OCI-LY1 (cell line): Measurements from ENCODE around the gene ACADL.

Source experiments
- CTCF ChIP-seq: fragments of 200-600 bp; sonication (generic), shearing (Covaris generic); IDR thresholded peaks from 2 replicates; pipeline ENCODE4 v1.5.1; 2017; ENCODE audit warnings: mild to moderate bottlenecking, antibody characterized with exemption, low read length, moderate library complexity, mixed read lengths
- EZH2 ChIP-seq: fragments of 200-600 bp; sonication (generic), shearing (Covaris generic); IDR thresholded peaks from 2 replicates; pipeline ENCODE4 v1.8.0; 2017; ENCODE audit warnings: borderline replicate concordance, mixed run types, mild to moderate bottlenecking, antibody characterized with exemption, low read length, moderate library complexity, mixed read lengths

GRCh38 chr2:210147614-210148013 is 77.6 kb downstream of the ACADL start:
- TF ChIP-seq CTCF = no peak
- TF ChIP-seq EZH2 = no peak
